ENCODE data around the gene RBMS3.
"Not testable (repeated sequence)": the region's sequence is repeated elsewhere in the genome, so short reads cannot be mapped to it uniquely, and the experiment has no call there.

Gene RBMS3

DNA sequence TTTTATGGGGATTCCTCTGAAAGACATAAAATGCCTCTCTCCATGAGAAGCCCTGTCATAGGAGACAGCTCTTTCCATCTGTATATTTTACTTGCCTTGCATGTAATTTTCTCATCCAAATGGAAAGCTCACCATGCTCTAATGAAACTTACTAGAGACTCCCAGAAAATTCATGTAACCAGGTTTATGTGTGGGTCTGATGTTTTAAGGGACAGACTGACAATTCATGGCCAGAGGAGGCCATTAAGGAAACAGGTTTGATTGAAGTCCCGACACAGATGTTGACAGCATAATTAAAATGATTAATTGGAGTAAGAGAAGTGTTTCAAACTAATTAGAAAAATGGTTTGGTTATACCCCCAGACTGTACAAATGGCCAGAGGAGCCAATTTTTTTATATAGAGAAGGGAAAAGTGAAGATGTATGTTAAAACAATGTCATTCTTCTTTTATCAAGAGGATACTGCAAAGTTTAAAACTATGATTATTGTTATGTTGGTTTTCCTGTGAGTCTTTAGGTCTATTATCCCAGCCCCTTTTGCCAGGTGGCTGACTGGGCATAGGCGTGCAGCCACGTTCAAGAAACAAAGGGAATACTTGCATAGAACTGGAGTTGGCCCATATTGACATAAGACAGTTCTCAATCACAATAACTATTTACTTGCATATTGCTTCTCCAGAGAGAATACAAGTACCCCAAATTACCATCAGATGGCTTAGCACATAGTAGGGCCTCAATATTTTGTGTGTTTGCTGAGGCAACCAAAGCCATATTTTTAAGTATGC, 64.8 kb downstream of the RBMS3 start:
- no peak for DNase-seq

DNA sequence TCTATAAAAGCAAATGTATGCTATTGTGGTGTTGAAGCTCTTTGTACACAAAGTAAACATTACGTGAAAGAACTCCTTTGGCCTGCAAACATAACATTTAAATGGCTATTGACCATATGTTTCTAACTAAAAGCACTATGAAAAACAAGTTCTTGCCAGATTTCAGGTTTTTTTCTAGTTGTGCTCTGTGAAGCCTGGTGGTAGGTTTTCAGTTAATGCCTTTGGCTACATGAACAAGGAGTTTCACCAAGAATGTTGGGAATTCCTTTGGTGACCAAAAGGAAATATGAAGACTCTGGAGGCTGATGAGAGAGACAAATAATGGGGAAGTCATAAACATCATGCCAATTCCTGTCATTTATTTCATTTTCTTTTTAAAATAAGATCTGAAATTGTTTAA, 66.0 kb downstream of the RBMS3 start:
- DNase-seq = no peak

DNA sequence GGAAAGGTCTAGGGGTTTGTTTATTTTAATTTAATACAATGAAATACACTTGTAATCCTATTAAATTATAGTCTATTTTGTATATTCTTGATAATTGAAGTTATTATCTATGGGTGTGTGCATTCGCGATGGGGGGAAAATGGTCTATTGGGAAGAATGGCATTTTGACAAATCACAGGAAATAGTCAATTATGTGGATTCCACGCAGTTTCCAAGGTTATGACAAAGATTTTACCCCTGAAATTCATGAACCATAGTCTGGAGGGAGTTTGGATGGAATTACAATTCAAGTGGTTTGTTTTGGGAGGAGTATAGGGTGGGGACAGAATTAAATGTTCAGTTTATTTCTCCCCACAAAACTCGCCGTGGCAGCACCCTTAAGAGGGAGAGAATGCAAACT, 66.5 kb downstream of the RBMS3 start:
- no peak for DNase-seq

DNA sequence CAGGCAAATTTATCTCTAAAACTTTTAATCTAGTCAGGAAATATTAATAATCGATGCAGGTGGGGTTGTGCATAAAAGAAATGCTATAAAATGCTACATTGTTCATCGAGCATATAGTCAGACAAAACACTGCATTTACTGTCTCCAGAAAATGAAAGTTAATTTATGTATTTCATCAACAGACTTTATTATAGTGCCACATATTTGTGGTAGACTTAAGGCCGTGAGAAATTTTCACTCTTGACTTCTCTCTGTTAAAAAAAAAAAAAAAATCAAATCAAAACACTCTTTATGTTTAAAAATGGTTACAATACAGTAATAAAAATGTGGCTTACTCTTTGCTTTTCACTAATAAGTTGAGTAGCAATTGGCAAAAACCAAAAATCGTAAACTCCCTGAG, 67.4 kb downstream of the RBMS3 start:
- no peak for DNase-seq

DNA sequence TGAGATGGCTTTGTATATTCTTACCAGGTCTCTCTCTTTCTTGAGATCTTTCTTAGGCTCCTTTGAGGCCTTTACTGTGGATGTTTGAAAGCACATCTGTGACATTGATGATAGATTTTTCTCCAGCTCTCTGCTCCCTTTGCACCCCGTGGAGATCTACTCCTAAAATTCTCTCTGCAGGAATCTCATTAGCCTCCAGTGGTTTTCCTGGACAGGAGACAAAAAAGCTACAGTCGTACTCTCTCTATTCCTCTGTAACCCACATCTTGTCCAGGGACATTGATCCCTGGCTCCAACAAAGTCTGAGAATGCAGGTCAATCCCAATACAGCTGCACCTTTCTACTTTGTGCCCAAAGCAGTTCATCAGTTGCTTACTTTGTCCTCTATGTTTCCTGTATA, 68.2 kb downstream of the RBMS3 start:
- no peak for DNase-seq

DNA sequence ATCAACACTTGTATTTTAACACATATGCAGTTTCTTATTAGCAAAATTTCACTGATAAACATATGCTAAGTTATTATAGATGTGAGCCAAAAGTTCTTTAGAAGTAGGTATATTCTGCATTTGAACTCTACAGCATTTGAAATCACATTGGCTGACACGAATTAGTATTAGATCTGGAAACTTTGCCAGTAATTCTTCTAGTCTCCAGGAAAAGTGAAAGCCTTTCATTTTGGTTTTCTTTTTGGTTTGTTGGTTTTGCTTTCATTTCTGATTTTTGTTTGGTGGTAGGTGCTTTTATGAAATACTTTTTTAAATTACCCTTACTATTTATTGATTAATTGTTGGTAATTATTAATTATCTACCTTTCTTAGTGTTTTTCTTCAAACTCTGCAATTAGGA, 72.9 kb downstream of the RBMS3 start:
- no peak for DNase-seq

DNA sequence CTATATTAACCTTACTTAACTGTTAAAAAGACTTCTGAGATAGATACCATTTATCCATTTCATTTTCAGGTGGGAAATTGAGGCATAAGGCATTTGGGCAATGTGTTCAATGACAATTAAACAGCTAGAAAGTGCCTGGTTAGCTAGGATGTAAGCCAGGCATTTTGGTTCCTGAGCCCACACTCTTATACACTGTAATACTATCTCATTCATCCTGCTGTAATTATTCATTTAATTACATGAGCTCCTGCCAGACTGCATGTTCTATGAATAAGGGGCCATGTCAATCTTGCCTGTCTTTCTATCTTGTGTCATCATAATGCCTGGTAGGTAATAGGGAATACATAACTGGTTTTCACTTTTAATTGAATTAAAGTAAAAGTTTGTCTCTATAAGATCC, 74.0 kb downstream of the RBMS3 start:
- DNase-seq = no peak

DNA sequence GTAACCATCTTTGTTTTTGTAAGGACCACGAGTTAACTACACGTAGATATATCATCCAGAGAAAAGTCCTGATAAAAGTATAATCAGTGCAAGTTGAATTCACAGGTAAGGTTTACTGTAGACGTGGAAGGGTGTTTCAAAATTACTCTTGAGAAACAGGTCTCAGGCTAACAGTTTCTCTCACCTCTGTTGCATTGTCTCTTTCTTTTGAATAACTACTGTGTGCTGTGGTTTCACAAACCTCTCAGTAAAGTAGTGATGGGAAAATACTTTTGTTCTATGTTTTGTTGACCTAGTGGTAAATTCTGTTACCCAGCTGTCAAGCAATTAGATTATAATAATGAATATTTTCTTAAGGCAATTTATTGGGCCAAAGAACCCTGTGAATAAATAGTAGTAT, 75.2 kb downstream of the RBMS3 start:
- no peak for DNase-seq

DNA sequence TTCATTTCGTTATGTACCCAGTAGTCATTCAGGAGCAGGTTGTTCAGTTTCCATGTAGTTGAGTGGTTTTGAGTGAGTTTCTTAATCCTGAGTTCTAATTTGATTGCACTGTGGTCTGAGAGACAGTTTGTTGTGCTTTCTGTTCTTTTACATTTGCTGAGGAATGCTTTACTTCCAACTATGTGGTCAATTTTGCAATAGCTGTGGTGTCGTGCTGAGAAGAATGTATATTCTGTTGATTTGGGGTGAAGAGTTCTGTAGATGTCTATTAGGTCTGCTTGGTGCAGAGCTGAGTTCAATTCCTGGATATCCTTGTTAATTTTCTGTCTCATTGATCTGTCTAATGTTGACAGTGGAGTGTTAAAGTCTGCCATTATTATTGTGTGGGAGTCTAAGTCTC, 79.4 kb downstream of the RBMS3 start:
- DNase-seq = not testable (repeated sequence)

DNA sequence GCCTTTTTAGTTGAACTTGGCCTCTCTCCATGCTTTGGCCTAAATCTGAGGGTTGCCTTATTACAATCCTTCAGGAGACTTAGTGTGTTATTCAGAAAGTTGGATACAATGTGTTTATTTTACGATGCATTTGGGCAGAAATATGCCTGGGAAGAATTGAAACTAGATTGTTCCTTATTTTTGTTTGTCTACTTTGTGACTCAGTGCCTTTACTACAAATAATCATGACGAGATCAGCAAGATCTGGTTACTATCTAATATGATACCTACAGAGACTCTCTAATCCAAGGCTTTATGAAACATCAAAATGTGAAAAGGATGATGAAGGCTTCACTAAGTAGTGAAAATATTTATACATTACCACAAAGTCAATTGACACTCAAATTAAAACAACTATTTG, 82.2 kb downstream of the RBMS3 start:
- no peak for DNase-seq

DNA sequence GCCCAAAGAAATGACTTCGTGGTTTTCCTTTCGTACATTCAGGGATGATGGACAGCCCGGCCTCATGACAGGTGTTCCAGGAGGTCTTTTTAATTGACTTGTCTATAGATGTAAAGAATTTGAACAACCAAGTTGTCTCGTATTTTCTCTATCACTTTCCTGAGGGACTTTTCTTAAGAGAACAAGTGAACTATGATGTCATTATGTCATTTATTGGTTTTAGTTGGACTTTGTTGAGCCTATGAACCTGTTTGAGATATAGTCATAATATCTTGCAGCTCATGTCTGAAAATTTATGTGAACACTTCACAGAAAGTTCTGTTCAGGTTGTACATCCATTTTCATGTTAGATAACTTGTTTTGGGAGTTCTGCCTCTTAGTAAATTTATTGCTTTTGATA, 89.2 kb downstream of the RBMS3 start:
- DNase-seq = no peak

DNA sequence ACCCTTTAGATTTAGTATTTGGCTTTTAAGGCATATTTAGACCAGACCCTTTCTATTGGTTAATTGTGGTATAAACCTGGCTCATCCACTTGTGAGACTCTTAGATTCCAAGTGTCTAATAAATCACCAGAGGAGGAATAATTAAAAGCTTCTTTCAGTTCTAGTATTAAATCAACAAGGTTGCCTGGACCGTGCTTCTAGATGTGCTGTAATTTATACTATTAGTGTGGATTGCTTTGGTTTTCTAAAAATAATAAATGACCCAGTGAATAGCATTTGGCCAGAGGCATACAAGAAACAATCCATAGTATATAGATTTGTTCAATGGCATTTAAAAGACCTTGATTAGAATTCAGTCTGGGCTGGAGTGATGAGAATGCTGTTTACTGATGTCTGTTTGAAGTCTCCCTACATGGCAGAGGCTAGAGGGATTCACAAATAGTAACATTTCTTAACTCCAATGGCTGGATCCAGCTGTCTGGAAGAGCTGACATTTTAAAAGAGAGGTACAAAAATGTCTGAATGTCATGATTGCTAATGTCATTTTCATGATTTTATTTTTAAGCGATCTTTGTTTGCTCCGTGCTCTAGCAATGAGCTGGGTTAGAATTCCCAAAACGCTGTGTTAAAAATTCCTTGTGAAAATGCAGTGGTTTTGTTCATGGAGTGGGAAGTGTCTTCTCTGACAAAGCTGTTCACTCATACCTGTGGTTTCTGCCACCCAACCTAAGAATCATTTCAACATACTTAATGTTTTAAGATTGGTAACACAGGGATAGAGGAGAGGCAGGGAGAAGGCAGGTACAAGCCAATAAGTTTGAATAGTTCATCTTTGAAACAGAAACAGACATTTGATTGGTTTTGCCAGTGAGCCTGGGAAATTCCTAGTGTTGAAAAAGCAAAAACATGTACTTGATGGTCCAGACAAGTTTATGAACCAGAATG, 89.9 kb downstream of the RBMS3 start:
- DNase-seq = no peak

DNA sequence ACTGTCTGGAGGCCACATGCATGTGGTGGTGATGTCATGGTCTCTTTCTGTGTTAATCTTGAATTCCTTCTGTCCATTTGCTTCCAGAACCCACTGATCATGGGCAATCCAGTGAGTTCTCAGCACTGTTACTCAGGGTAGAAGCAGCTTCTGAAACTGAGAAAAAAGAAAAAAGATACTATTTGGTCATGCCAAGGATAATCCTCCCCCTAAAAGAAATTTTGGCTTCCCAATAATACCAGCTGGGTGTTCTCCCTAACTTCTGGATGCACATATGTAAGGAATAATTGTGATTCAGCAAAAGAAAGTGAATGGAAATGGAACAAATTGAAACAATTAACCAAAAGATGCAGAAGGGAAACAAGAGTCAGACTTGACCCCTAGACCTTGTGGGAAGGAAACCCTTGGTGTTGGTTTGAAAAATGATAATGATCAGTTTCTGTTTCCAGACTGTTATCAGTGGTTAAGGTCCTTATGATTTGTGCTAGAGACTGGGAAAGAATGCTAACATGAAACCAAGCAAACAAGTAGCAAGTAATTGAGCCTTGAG, 92.3 kb downstream of the RBMS3 start:
- no peak for DNase-seq

DNA sequence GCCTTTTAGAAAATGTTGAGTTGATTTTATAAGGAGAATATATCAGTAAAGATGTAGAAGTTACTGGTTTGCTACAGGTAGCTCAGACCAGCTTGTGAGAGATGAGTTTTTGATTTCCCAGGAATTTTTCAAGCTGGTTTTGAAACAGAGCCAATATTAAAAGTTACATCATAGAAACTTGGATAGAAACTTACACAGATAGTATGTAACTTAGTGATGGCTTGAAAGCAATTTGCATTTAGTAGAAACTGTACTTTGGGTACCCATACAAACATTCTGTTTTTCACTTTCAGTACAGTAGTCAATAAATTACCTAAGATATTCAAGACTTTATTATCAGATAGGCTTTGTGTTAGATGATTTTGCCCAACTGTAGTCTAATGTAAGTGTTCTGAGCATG, 93.4 kb downstream of the RBMS3 start:
- DNase-seq = no peak

DNA sequence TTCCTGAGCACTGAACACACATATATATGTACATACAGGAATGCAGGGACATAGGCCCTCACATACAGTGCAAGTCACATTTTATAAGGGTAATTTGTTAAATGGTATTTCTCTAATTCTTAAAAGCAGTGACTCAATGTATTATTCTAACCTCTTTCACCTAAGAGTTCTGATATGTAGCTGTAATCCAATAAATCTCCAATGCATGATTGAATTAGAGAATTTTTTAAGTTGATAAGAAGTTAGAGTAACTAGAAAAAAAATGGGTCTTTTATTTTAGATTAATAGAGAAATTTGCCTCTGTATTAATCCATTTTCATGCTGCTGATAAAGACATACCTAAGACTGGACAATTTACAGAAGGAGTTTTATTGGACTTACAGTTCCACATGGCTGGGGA, 98.2 kb downstream of the RBMS3 start:
- DNase-seq = no peak

DNA sequence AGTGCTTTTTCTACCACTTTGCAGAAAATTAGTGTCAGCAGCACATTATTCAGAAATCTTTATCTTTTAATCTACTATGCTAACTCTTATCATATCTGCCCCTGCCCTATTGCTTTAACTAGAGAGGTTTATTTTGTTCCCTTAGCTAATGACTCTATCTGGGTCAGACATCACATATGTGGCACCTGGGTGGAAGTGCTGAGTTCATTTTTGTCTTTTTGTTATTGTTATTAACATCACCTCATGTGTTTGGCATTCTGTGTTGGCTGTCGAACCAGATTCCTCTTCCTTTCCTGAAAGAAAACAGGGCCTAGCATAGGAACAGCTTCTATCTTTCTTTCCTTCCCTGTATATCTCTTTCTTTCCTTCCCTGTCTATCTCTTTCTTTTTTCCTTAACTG, 100.7 kb downstream of the RBMS3 start:
- DNase-seq = no peak

DNA sequence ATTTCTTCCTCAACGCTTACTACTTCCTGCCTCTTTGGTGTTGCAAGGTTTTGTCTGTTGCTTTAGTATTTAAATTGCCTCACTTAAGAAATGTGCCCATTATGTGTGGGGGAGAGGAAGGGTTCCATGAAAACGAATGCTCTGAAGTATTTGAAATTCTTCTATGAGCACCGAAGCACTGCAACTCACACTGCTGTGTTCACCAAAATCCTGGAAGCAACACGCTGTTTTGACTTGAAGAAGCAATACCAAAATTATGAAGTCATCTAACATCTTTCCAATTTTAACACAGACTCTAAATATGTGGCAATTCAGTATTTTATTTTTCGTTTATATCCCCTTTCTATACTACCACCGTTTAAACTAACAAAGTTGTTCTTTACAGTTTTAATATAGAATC, 101.5 kb downstream of the RBMS3 start:
- DNase-seq = no peak

DNA sequence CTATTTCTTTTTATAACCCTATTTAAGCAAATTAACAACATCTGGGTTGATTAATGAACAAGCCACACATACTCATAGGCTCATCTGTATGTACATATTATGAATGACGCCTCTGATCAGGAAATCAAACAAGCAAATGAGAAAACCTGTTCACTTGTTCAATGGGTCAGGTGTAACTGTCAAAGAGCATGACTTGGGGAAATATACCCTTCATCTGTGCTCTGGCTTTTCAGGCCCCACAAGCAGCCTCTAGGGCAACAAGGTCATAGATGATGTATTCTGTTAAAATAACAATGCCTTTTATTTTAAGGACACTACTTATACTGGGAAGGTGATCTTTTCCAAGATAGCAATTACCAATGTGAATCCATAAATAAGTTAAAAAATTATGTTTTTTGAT, 102.0 kb downstream of the RBMS3 start:
- DNase-seq = no peak

DNA sequence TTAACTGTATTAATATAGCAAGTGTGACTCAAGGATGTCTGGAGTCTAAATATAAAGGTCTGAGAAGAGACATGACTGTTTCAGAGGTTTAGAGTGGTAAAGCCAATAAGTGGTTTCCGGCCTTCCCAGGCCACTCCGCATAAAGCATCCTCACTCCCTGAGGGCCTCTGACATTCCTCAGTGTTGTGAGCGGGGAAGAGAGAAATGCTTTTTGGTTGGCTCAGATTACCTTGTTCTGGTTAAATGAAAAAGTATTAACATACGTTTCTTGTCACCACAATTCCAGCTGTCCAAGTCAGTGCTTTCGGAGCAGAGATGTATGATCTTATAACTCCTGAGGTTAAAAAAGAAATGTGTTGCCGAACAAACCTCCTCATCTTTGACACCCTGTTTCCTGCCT, 103.8 kb downstream of the RBMS3 start:
- no peak for DNase-seq

DNA sequence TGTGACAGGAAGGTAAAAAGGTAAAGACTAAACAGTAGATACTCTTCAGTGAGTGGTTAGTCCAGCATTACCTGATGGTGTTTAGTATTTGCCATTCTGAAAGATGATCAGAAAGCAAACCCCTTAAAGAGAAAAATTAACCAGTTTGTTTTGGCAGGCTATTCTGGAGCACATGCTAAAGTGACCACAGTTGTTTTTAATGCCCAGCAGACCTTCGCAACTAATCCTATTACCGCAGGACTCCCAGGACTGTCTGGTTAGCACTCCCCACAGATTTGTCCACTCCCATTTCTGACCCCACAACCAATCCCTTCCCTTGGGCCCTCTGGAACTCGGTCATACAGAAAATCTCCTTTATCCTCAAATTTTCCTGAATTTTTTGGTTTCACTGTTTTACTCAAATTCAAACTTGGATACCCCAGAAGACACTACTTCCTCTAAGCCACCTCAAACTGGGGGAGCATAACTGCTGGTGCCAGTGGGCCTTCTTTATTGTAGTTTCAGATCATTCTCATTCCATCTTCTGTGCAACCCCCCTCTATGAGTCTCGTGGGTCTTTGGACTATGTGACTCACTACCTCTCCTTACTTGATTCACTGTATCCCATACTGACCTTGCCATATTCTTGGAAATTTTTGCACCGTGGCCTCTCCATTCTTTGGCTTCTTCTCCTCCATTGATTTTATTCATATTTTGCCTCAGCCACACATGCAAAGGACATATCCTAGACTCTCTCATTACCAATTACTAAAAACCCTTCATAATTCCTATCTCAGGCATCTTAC, 104.4 kb downstream of the RBMS3 start:
- DNase-seq = no peak

DNA sequence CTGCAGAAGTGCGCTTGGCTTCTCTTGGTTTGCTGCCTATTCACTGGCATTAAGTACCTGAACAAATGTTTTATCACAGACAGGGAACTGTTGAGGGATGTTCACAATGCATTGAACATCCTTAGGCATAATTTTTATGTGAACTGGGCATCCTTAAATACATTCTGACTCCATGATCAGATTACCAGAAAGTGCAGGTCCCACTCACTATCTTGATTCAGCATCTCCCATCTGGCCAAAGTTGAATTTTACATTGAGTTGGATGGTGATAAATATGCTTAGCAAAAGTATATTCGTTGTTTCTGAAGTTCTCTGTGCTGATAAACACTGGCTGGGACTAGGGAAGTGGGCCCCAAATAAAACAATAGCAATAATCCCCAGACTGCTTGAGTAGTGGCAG, 108.5 kb downstream of the RBMS3 start:
- DNase-seq = no peak

DNA sequence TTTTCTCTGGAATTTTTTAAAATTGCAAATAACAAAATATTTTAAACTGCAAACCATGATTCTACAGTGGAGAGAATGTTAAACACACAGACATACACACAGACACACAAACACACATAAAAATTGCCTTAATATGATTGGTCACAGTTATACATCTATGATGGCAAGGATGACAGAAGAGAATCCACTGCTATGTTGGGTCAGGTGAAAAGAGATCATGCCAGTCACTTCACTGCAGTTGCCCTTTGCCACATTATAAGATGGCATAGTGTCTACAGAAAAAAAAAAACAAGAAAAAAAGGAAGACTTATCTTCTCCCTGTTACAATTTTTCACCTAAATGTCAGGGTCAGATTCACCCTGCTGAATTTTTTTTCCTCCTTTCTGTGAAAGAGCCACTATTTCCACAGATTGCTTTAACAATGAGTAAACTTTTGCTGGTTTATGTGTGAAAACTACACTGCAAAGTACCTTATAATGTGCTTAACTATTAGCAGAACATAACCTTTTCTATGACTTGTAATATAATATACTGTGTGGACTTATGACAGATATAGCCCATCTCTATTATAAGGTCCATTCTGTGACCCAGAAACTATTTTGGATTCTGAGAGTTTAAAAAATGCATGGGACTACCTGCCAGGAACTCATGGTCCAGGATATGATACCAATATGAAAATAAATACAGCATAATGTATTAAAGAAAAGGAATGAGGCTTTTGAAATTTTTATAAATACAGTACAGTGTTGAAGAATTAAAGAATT, 111.9 kb downstream of the RBMS3 start:
- DNase-seq = no peak

Data from NCI-H1092 (cell line).